WTC11 (cell line): ENCODE measurements around the gene WDR46.

Experiments
- ETV6 ChIP-seq: sonication (generic); formaldehyde crosslinking; IDR thresholded peaks from 2 replicates; pipeline ENCODE4 v1.8.1; 2022; ENCODE audit warnings: mild to moderate bottlenecking, missing genetic modification reagents
- KAT7 ChIP-seq: sonication (generic); formaldehyde crosslinking; IDR thresholded peaks from 2 replicates; pipeline ENCODE4 v1.8.1; 2023; ENCODE audit warnings: missing genetic modification reagents, mild to moderate bottlenecking, borderline replicate concordance
- TEAD1 ChIP-seq: sonication (generic); formaldehyde crosslinking; IDR thresholded peaks from 2 replicates; pipeline ENCODE4 v1.8.0; 2022; ENCODE audit warnings: mild to moderate bottlenecking, missing genetic modification reagents
- ZNF425 ChIP-seq: fragments of 250-450 bp; sonication (Bioruptor Pico); conservative IDR thresholded peaks from 2 replicates; pipeline ENCODE4 v1.9.0; 2021; ENCODE audit warnings: mild to moderate bottlenecking
- TF ChIP-seq, protein P1 (sequence below): fragments of 200-600 bp; IDR thresholded peaks from 2 replicates; pipeline ENCODE4 v1.8.0; 2022; ENCODE audit warnings: antibody characterized with exemption
- TF ChIP-seq, protein P2 (sequence below): sonication (generic); formaldehyde crosslinking; IDR thresholded peaks from 2 replicates; pipeline ENCODE4 v1.8.0; 2022; ENCODE audit warnings: mild to moderate bottlenecking, missing genetic modification reagents

GRCh38 chr6:33278810-33279209 is 10.2 kb downstream of the WDR46 start:
- TF ChIP-seq, protein P1, sequence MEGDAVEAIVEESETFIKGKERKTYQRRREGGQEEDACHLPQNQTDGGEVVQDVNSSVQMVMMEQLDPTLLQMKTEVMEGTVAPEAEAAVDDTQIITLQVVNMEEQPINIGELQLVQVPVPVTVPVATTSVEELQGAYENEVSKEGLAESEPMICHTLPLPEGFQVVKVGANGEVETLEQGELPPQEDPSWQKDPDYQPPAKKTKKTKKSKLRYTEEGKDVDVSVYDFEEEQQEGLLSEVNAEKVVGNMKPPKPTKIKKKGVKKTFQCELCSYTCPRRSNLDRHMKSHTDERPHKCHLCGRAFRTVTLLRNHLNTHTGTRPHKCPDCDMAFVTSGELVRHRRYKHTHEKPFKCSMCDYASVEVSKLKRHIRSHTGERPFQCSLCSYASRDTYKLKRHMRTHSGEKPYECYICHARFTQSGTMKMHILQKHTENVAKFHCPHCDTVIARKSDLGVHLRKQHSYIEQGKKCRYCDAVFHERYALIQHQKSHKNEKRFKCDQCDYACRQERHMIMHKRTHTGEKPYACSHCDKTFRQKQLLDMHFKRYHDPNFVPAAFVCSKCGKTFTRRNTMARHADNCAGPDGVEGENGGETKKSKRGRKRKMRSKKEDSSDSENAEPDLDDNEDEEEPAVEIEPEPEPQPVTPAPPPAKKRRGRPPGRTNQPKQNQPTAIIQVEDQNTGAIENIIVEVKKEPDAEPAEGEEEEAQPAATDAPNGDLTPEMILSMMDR = no peak
- TF ChIP-seq, protein P2, sequence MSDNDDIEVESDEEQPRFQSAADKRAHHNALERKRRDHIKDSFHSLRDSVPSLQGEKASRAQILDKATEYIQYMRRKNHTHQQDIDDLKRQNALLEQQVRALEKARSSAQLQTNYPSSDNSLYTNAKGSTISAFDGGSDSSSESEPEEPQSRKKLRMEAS = no peak
- TF ChIP-seq TEAD1 (CRISPR knock-in tag) = no peak
- no peak for TF ChIP-seq KAT7
- no peak for TF ChIP-seq ETV6 (CRISPR knock-in tag)
- no peak for TF ChIP-seq ZNF425
